PC-9 (cell line): ENCODE results near the gene GPR17. TPM values are rescaled to one million over a fixed set of nuclear protein-coding genes. Genes with fewer than 3 reads are reported as not detected.

Experiments
- BruUV-seq: library from RNA; stranded (reverse); fragments of 400-500 nt; replicated peaks from 2 replicates; lab custom pipeline; 2021; lab: Mats Ljungman, UMichigan
- CTCF ChIA-PET: fragments of 300-600 bp; sonication (Branson Sonifier 250); formaldehyde crosslinking; loops from one replicate; lab custom pipeline; 2022; ENCODE audit warnings: antibody characterized with exemption; lab: Charles Lee
- POLR2A ChIA-PET: fragments of 300-600 bp; sonication (Branson Sonifier 250); formaldehyde crosslinking; loops from one replicate; lab custom pipeline; 2022; ENCODE audit warnings: antibody characterized with exemption; ENCODE audit not compliant: unreplicated experiment; lab: Charles Lee
- DNase-seq, 2 experiments: peaks; one replicate each; pipeline versions ENCODE4 v3.0.0 to v3.0.0-alpha.2; 2015 to 2022; ENCODE audit warnings: mixed read lengths in 1 of 2
- H2AFZ ChIP-seq: fragments of 200-600 bp; sonication (generic); 2 replicates; pipeline ENCODE4 v1.8.1; 2017; ENCODE audit warnings: antibody characterized with exemption
- H3F3A ChIP-seq: fragments of 200-600 bp; sonication (generic); 2 replicates; pipeline ENCODE4 v1.8.1; 2017; ENCODE audit warnings: antibody characterized with exemption, mild to moderate bottlenecking, low read depth; ENCODE audit not compliant: insufficient read depth
- H3K27ac ChIP-seq: fragments of 200-600 bp; sonication (generic); 2 replicates; pipeline ENCODE4 v1.6.1; 2016; ENCODE audit warnings: mixed run types
- H3K27me3 ChIP-seq: fragments of 200-600 bp; sonication (generic); 2 replicates; pipeline ENCODE4 v1.6.1; 2016; ENCODE audit warnings: low read depth, mixed run types; ENCODE audit not compliant: insufficient read depth
- H3K36me3 ChIP-seq: fragments of 200-600 bp; sonication (generic); 2 replicates; pipeline ENCODE4 v1.6.1; 2016; ENCODE audit warnings: low read depth, mixed run types
- H3K4me1 ChIP-seq: fragments of 200-600 bp; sonication (generic); replicated peaks from 2 replicates; pipeline ENCODE4 v1.6.1; 2016; ENCODE audit warnings: mixed run types; ENCODE audit not compliant: insufficient read depth
- H3K4me2 ChIP-seq: fragments of 200-600 bp; sonication (generic); 2 replicates; pipeline ENCODE4 v1.6.1; 2017; ENCODE audit warnings: mixed run types
- H3K4me3 ChIP-seq: fragments of 200-600 bp; sonication (generic); 2 replicates; pipeline ENCODE4 v1.6.1; 2016; ENCODE audit warnings: mixed run types
- H3K79me2 ChIP-seq: fragments of 200-600 bp; sonication (generic); 2 replicates; pipeline ENCODE4 v1.6.1; 2017; ENCODE audit warnings: low read depth, mixed run types
- H3K9me2 ChIP-seq: fragments of 200-600 bp; sonication (generic); 2 replicates; pipeline ENCODE4 v1.8.1; 2017; ENCODE audit warnings: mild to moderate bottlenecking; ENCODE audit not compliant: insufficient read depth
- H3K9me3 ChIP-seq: fragments of 200-600 bp; sonication (generic); 2 replicates; pipeline ENCODE4 v1.8.1; 2016; ENCODE audit warnings: low read depth; ENCODE audit not compliant: insufficient read depth
- H4K20me1 ChIP-seq: fragments of 200-600 bp; sonication (generic); 2 replicates; pipeline ENCODE4 v1.8.1; 2017; ENCODE audit not compliant: insufficient read depth
- CTCF ChIP-seq: fragments of 200-600 bp; sonication (generic); conservative IDR thresholded peaks from 2 replicates; pipeline ENCODE4 v1.6.1; 2017; ENCODE audit warnings: mixed run types, antibody characterized with exemption, mild to moderate bottlenecking, moderate library complexity
- EZH2 ChIP-seq: fragments of 200-600 bp; sonication (generic); IDR thresholded peaks from 2 replicates; pipeline ENCODE4 v1.8.0; 2017; ENCODE audit warnings: antibody characterized with exemption, low read depth
- intact Hi-C: fragments of 100-400 bp; cut with micrococcal nuclease; formaldehyde crosslinking; loops from one replicate; pipeline ENCODE4 v1.10.0; 2022; ENCODE audit not compliant: unreplicated experiment
- total RNA-seq: library from RNA; stranded (reverse); gene quantifications from 2 replicates; pipeline ENCODE4 v1.2.3, GENCODE V29; 2021

The GPR17 gene
- total RNA-seq, 1 experiment from 2014 or later = not detected

- no peaks in the 10 kb centered on the region for H3K9me2 ChIP-seq
- DNase-seq = no peak
- no peaks in the 10 kb centered on the region for H3K79me2 ChIP-seq
- peaks cover 8% of the 10 kb centered on the region for H3K9me3 ChIP-seq
- TF ChIP-seq EZH2 (no peak), CTCF (no peak)
- no peaks in the 10 kb centered on the region for H3K4me1 ChIP-seq
- ChIA-PET CTCF (no interaction called here), POLR2A (no interaction called here)
- no peak overlapping the region for H2AFZ ChIP-seq
- H3K4me2 ChIP-seq = no peak overlapping the region
- H3K36me3 ChIP-seq = no peaks in the 10 kb centered on the region
- no TSS peak for BruUV-seq
- H4K20me1 ChIP-seq = no peaks in the 10 kb centered on the region
- H3F3A ChIP-seq = no peaks in the 10 kb centered on the region
- H3K27me3 ChIP-seq = peaks cover 78% of the 10 kb centered on the region
- intact Hi-C loops = no loop called here
- no peak overlapping the region for H3K4me3 ChIP-seq
- no peak overlapping the region for H3K27ac ChIP-seq
These were observed 36.8 kb upstream of the GPR17 start for GRCh38 chr2:127609031-127609751.

- Histone ChIP-seq H3K4me2 (no peak overlapping the region), H3K4me3 (no peak overlapping the region), H3K27me3 (peaks cover 79% of the 10 kb centered on the region), H3K9me3 (peaks cover 8% of the 10 kb centered on the region), H3K4me1 (no peaks in the 10 kb centered on the region), H3K79me2 (no peaks in the 10 kb centered on the region), H3K36me3 (no peaks in the 10 kb centered on the region), H3K27ac (no peak overlapping the region), H3K9me2 (no peaks in the 10 kb centered on the region), H2AFZ (no peak overlapping the region), H3F3A (no peaks in the 10 kb centered on the region), H4K20me1 (no peaks in the 10 kb centered on the region)
- DNase-seq = no peak
- TF ChIP-seq EZH2 = no peak
- TF ChIP-seq CTCF = no peak
- BruUV-seq = no TSS peak
- ChIA-PET POLR2A (no interaction called here), CTCF (no interaction called here)
- intact Hi-C loops = no loop called here
These were observed 36.1 kb upstream of the GPR17 start for GRCh38 chr2:127609818-127610217.

GRCh38 chr2:127610561-127610960 is 35.4 kb upstream of the GPR17 start:
- no peak overlapping the region for H3K4me3 ChIP-seq
- H3K9me3 ChIP-seq = peaks cover 8% of the 10 kb centered on the region
- H3F3A ChIP-seq = no peaks in the 10 kb centered on the region
- DNase-seq = no peak
- no peak overlapping the region for H3K4me2 ChIP-seq
- peaks cover 85% of the 10 kb centered on the region for H3K27me3 ChIP-seq
- CTCF ChIA-PET = no interaction called here
- POLR2A ChIA-PET = interaction anchor here (0.6 kb wide), 1 partner anchor 90 kb away, joined by 7 read pairs; no protein-coding TSS in a partner anchor
- H3K36me3 ChIP-seq = no peaks in the 10 kb centered on the region
- TF ChIP-seq EZH2 = no peak
- TF ChIP-seq CTCF = no peak
- BruUV-seq = no TSS peak
- H4K20me1 ChIP-seq = no peaks in the 10 kb centered on the region
- no peak overlapping the region for H2AFZ ChIP-seq
- no peaks in the 10 kb centered on the region for H3K9me2 ChIP-seq
- no peak overlapping the region for H3K27ac ChIP-seq
- intact Hi-C loops = no loop called here
- no peaks in the 10 kb centered on the region for H3K4me1 ChIP-seq
- H3K79me2 ChIP-seq = no peaks in the 10 kb centered on the region
